Panc1 (cell line): ENCODE measurements around the gene THBS1.

Source experiments
- POLR2AphosphoS5 ChIP-seq: IDR thresholded peaks from 2 replicates; pipeline ENCODE4 v1.6.1; 2012; ENCODE audit warnings: mild to moderate bottlenecking, low read depth, low read length, moderate library complexity
- SIN3A ChIP-seq: IDR thresholded peaks from 2 replicates; pipeline ENCODE4 v1.6.1; 2012; ENCODE audit warnings: low read depth, mild to moderate bottlenecking, low read length, moderate library complexity, borderline replicate concordance; ENCODE audit not compliant: insufficient read depth
- TCF7L2 ChIP-seq: IDR thresholded peaks from 2 replicates; pipeline ENCODE4 v1.6.1; 2011; ENCODE audit warnings: mild to moderate bottlenecking, low read depth, low read length, inconsistent platforms
- TF ChIP-seq, protein P1 (sequence below), 2 experiments: IDR thresholded peaks; 2 replicates each; pipeline ENCODE4 v1.6.1; 2011 to 2012; ENCODE audit warnings: low read depth in 2 of 2, control low read depth in 1 of 2, low read length in 1 of 2, mild to moderate bottlenecking in 1 of 2, moderate library complexity in 1 of 2; ENCODE audit not compliant: insufficient read depth in 1 of 2
- TF ChIP-seq, protein P2 (sequence below): fragments of 450-650 bp; IDR thresholded peaks from 2 replicates; pipeline ENCODE4 v1.5.1; 2017; ENCODE audit warnings: mild to moderate bottlenecking

DNA sequence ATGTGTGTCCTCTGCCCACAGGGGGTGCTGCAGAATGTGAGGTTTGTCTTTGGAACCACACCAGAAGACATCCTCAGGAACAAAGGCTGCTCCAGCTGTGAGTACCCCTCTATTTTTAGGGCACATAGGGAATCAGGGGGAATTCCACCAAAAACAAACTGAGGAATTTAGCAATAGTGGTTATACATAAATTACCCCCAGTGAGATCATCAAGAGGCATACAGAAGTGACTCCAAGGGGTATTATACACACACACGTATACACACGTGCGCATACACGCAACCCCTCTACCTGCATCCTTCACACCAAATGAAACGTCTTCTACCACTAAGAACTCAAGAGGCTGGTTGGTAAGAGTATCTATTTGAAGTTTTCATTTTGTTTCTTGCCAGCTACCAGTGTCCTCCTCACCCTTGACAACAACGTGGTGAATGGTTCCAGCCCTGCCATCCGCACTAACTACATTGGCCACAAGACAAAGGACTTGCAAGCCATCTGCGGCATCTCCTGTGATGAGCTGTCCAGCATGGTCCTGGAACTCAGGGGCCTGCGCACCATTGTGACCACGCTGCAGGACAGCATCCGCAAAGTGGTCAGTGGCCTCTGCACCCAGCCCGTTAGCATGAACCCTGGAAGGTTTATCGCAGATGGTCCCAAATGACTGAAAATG is 2.9 kb downstream of the THBS1 start:
- TF ChIP-seq, protein P1, sequence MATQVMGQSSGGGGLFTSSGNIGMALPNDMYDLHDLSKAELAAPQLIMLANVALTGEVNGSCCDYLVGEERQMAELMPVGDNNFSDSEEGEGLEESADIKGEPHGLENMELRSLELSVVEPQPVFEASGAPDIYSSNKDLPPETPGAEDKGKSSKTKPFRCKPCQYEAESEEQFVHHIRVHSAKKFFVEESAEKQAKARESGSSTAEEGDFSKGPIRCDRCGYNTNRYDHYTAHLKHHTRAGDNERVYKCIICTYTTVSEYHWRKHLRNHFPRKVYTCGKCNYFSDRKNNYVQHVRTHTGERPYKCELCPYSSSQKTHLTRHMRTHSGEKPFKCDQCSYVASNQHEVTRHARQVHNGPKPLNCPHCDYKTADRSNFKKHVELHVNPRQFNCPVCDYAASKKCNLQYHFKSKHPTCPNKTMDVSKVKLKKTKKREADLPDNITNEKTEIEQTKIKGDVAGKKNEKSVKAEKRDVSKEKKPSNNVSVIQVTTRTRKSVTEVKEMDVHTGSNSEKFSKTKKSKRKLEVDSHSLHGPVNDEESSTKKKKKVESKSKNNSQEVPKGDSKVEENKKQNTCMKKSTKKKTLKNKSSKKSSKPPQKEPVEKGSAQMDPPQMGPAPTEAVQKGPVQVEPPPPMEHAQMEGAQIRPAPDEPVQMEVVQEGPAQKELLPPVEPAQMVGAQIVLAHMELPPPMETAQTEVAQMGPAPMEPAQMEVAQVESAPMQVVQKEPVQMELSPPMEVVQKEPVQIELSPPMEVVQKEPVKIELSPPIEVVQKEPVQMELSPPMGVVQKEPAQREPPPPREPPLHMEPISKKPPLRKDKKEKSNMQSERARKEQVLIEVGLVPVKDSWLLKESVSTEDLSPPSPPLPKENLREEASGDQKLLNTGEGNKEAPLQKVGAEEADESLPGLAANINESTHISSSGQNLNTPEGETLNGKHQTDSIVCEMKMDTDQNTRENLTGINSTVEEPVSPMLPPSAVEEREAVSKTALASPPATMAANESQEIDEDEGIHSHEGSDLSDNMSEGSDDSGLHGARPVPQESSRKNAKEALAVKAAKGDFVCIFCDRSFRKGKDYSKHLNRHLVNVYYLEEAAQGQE (IDR thresholded peaks at IDR 0.05; ENCODE audit: insufficient read depth in 1 of 2, low read depth in 2 of 2, low read length in 1 of 2) = no peak
- TF ChIP-seq, protein P2, sequence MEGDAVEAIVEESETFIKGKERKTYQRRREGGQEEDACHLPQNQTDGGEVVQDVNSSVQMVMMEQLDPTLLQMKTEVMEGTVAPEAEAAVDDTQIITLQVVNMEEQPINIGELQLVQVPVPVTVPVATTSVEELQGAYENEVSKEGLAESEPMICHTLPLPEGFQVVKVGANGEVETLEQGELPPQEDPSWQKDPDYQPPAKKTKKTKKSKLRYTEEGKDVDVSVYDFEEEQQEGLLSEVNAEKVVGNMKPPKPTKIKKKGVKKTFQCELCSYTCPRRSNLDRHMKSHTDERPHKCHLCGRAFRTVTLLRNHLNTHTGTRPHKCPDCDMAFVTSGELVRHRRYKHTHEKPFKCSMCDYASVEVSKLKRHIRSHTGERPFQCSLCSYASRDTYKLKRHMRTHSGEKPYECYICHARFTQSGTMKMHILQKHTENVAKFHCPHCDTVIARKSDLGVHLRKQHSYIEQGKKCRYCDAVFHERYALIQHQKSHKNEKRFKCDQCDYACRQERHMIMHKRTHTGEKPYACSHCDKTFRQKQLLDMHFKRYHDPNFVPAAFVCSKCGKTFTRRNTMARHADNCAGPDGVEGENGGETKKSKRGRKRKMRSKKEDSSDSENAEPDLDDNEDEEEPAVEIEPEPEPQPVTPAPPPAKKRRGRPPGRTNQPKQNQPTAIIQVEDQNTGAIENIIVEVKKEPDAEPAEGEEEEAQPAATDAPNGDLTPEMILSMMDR = peak; percentile 52
- TF ChIP-seq POLR2AphosphoS5 (no peak), SIN3A (no peak), TCF7L2 (no peak)
